WI38 (cell line): ENCODE results near the gene SEMA7A.

ENCODE experiments used
- H3K4me3 ChIP-seq: 2 replicates; pipeline ENCODE4 v1.5.1; 2011; ENCODE audit warnings: low read depth, mild to moderate bottlenecking, control low read depth, low read length
- CTCF ChIP-seq: IDR thresholded peaks from 2 replicates; pipeline ENCODE4 v1.5.1; 2012; ENCODE audit warnings: low read depth, mild to moderate bottlenecking, control low read depth, low read length

SEMA7A gene

GRCh38 chr15:74415966-74416916, 17.5 kb downstream of the SEMA7A start:
- no peak for TF ChIP-seq CTCF
- no peak overlapping the region for H3K4me3 ChIP-seq

GRCh38 chr15:74414603-74415338, 19.0 kb downstream of the SEMA7A start:
- no peak for TF ChIP-seq CTCF
- no peak overlapping the region for H3K4me3 ChIP-seq

- H3K4me3 ChIP-seq: no peak overlapping the region
- TF ChIP-seq CTCF: no peak
Observed at GRCh38 chr15:74414081-74414580, 19.6 kb downstream of the SEMA7A start.

- H3K4me3 ChIP-seq: no peak overlapping the region
- TF ChIP-seq CTCF: no peak
Observed at GRCh38 chr15:74413350-74414080, 20.2 kb downstream of the SEMA7A start.

GRCh38 chr15:74412159-74412558, 21.6 kb downstream of the SEMA7A start:
- no peak overlapping the region for H3K4me3 ChIP-seq
- no peak for TF ChIP-seq CTCF

GRCh38 chr15:74411686-74412085, 22.1 kb downstream of the SEMA7A start:
- TF ChIP-seq CTCF: no peak
- no peak overlapping the region for H3K4me3 ChIP-seq
